Hepatocyte (in vitro differentiated cells): ENCODE results near the gene ENGASE. TPM values are rescaled to one million over a fixed set of nuclear protein-coding genes. Genes with fewer than 3 reads are reported as not detected.

Source experiments
- DNase-seq: peaks from one replicate; pipeline ENCODE4 v3.0.0-alpha.2; 2016; ENCODE audit warnings: low spot score
- H2AFZ ChIP-seq: fragments of 200-600 bp; sonication (generic); 2 replicates; pipeline ENCODE4 v1.6.0; 2016; ENCODE audit warnings: antibody characterized with exemption, mild to moderate bottlenecking
- H3K27ac ChIP-seq: fragments of 200-600 bp; sonication (generic); 2 replicates; pipeline ENCODE4 v1.5.1; 2016; ENCODE audit warnings: mild to moderate bottlenecking
- H3K27me3 ChIP-seq: fragments of 200-600 bp; sonication (generic); 2 replicates; pipeline ENCODE4 v1.6.1; 2016
- H3K36me3 ChIP-seq: fragments of 200-600 bp; sonication (generic); replicated peaks from 2 replicates; pipeline ENCODE4 v1.5.1; 2016; ENCODE audit warnings: low read depth; ENCODE audit not compliant: insufficient read depth
- H3K4me1 ChIP-seq: fragments of 200-600 bp; sonication (generic); 2 replicates; pipeline ENCODE4 v1.5.1; 2016; ENCODE audit warnings: mild to moderate bottlenecking, moderate library complexity; ENCODE audit not compliant: insufficient read depth
- H3K4me2 ChIP-seq: fragments of 200-600 bp; sonication (generic); 2 replicates; pipeline ENCODE4 v1.6.0; 2016
- H3K4me3 ChIP-seq: fragments of 200-600 bp; sonication (generic); 2 replicates; pipeline ENCODE4 v1.5.1; 2016; ENCODE audit warnings: mild to moderate bottlenecking
- H3K79me2 ChIP-seq: fragments of 200-600 bp; sonication (generic); 2 replicates; pipeline ENCODE4 v1.6.0; 2017; ENCODE audit warnings: mild to moderate bottlenecking
- H3K9me2 ChIP-seq: fragments of 200-600 bp; sonication (generic); replicated peaks from 2 replicates; pipeline ENCODE4 v1.6.0; 2017; ENCODE audit warnings: mild to moderate bottlenecking; ENCODE audit not compliant: insufficient read depth
- H3K9me3 ChIP-seq: fragments of 200-600 bp; sonication (generic); 2 replicates; pipeline ENCODE4 v1.5.1; 2016; ENCODE audit warnings: low read depth, mild to moderate bottlenecking
- H4K20me1 ChIP-seq: fragments of 200-600 bp; sonication (generic); 2 replicates; pipeline ENCODE4 v1.6.0; 2016; ENCODE audit warnings: mild to moderate bottlenecking; ENCODE audit not compliant: insufficient read depth, poor library complexity, severe bottlenecking
- CTCF ChIP-seq: fragments of 200-600 bp; sonication (generic); IDR thresholded peaks from 2 replicates; pipeline ENCODE4 v1.5.1; 2016; ENCODE audit warnings: antibody characterized with exemption, mild to moderate bottlenecking; ENCODE audit not compliant: poor library complexity
- EZH2 ChIP-seq: fragments of 200-600 bp; sonication (generic); IDR thresholded peaks from 2 replicates; pipeline ENCODE4 v1.6.1; 2016; ENCODE audit warnings: antibody characterized with exemption, mild to moderate bottlenecking, borderline replicate concordance
- EZH2phosphoT487 ChIP-seq: fragments of 200-600 bp; sonication (generic); IDR thresholded peaks from one replicate; pipeline ENCODE4 v1.6.1; 2018; ENCODE audit warnings: antibody characterized with exemption, mild to moderate bottlenecking, low read depth, moderate library complexity; ENCODE audit not compliant: unreplicated experiment, severe bottlenecking
- WGBS: methylation state at CpG from one replicate; pipeline ENCODE4 v1.1.6; 2016; ENCODE audit warnings: low lambda C conversion rate; ENCODE audit errors: missing lambda C conversion rate; 5-methylcytosine and 5-hydroxymethylcytosine counted together
- polyA plus RNA-seq: library from polyadenylated mRNA; unstranded; fragments of >200 nt; fragmentation: Nextera tagmentation; extraction: Ambion mirVana; gene quantifications from 2 replicates; pipeline ENCODE4 v1.2.1, GENCODE V29; 2016
- total RNA-seq: library from RNA; depleted of rRNA; stranded (reverse); fragments of >200 nt; gene quantifications from 2 replicates; pipeline ENCODE4 v1.2.3, GENCODE V29; 2014

ENGASE gene
- total and polyA plus RNA-seq, 2 experiments from 2014 or later = 24.4 to 34.0 TPM

- H3K4me1 ChIP-seq = peaks cover 1% of the 10 kb centered on the region
- no peaks in the 10 kb centered on the region for H3K79me2 ChIP-seq
- no peaks in the 10 kb centered on the region for H3K36me3 ChIP-seq
- peaks cover 4% of the 10 kb centered on the region for H3K27me3 ChIP-seq
- DNase-seq = no peak
- no peak for TF ChIP-seq CTCF
- TF ChIP-seq EZH2 = no peak
- TF ChIP-seq EZH2phosphoT487 = no peak
- H3K9me3 ChIP-seq = no peaks in the 10 kb centered on the region
- H4K20me1 ChIP-seq = no peaks in the 10 kb centered on the region
- no peak overlapping the region for H3K4me2 ChIP-seq
- 77% methylated on average over 5 of the region's 5 CpGs for WGBS
- no peak overlapping the region for H3K27ac ChIP-seq
- no peak overlapping the region for H2AFZ ChIP-seq
- H3K9me2 ChIP-seq = no peaks in the 10 kb centered on the region
- no peak overlapping the region for H3K4me3 ChIP-seq
Observed at GRCh38 chr17:79120259-79120658, 45.6 kb downstream of the ENGASE start.

GRCh38 chr17:79123988-79124387 lies 49.4 kb downstream of the ENGASE start:
- Histone ChIP-seq H4K20me1 (no peaks in the 10 kb centered on the region), H3K27ac (no peak overlapping the region), H3K36me3 (no peaks in the 10 kb centered on the region), H3K4me3 (no peak overlapping the region), H3K9me3 (no peaks in the 10 kb centered on the region), H3K27me3 (peaks cover 12% of the 10 kb centered on the region), H3K4me1 (no peaks in the 10 kb centered on the region), H3K9me2 (no peaks in the 10 kb centered on the region), H3K4me2 (no peak overlapping the region), H3K79me2 (no peaks in the 10 kb centered on the region), H2AFZ (no peak overlapping the region)
- TF ChIP-seq EZH2 (no peak), EZH2phosphoT487 (no peak), CTCF (no peak)
- DNase-seq = no peak
- WGBS = 95% methylated on average over 8 of the region's 8 CpGs

DNA sequence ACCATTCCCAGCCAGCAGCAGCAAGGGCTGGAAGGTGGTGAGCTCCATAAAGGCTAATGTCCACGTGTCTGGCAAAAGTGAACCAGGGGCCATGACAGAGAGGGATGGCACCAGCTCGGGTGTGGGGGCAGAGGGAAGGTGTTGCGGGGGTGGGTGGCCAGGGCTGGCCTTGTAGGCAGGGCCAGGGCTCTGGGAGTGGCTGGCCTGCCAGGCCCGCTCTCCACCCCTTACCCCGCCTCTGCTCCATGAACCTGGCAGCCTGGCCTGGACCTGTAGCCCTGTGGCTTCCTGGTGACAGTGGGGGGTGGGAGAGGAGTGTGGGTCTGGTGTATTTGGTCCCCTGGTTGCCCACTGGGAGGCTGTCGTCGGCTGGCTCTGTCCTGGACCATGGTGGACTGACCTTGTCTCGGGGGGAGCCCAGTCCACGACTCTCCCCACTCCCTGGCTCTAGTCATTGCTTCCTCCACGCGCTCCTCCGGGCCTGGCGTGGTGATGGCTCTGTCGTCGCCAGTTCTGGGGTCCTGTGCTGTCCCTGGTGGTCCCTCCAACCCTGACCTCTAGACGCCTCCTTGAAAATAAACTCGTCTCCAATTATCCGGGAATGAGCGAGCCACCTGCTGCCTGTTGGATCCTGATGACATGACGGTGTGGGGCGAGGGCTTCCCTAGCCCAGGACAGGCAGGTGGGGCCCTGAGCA lies 50.0 kb downstream of the ENGASE start:
- Histone ChIP-seq H4K20me1 (no peaks in the 10 kb centered on the region), H3K27ac (no peak overlapping the region), H3K4me1 (no peaks in the 10 kb centered on the region), H3K4me3 (no peak overlapping the region), H3K9me3 (no peaks in the 10 kb centered on the region), H3K9me2 (no peaks in the 10 kb centered on the region), H2AFZ (no peak overlapping the region), H3K27me3 (peaks cover 9% of the 10 kb centered on the region), H3K4me2 (no peak overlapping the region), H3K36me3 (no peaks in the 10 kb centered on the region), H3K79me2 (no peaks in the 10 kb centered on the region)
- no peak for DNase-seq
- 92% methylated on average over 19 of the region's 21 CpGs for WGBS
- TF ChIP-seq CTCF (no peak), EZH2phosphoT487 (no peak), EZH2 (no peak)
